Tibial nerve (tissue), 4 donors: ENCODE results near the gene RAD51D. TPM values are rescaled to one million over a fixed set of nuclear protein-coding genes. Genes with fewer than 3 reads are reported as not detected.

Experiments used
- DNase-seq, 2 donors: peaks; one replicate each; pipeline ENCODE4 v3.0.0-alpha.2; 2019; ENCODE audit warnings: low spot score in 2 of 2
- H3K27ac ChIP-seq, 4 donors: fragments of 200-600 bp; sonication (generic) in 3 of 4; one replicate each; pipeline ENCODE4 v1.5.1; 2017 to 2019; ENCODE audit warnings: mild to moderate bottlenecking in 1 of 4
- H3K27me3 ChIP-seq, 2 donors: fragments of 200-600 bp; sonication (generic) in 1 of 2; one replicate each; pipeline versions ENCODE4 v1.5.1 to v1.6.0; 2017 to 2019
- H3K36me3 ChIP-seq, 3 donors: fragments of 200-600 bp; sonication (generic); one replicate each; pipeline ENCODE4 v1.5.1; 2018 to 2019
- H3K4me1 ChIP-seq, 4 donors: fragments of 200-600 bp; sonication (generic) in 3 of 4; one replicate each; pipeline ENCODE4 v1.5.1; 2017 to 2019
- H3K4me3 ChIP-seq, 4 donors: fragments of 200-600 bp; sonication (generic) in 3 of 4; one replicate each; pipeline ENCODE4 v1.5.1; 2017 to 2019; ENCODE audit warnings: mild to moderate bottlenecking in 1 of 4, moderate library complexity in 1 of 4
- H3K9me3 ChIP-seq, 4 donors: fragments of 200-600 bp; sonication (generic) in 3 of 4; one replicate each; pipeline ENCODE4 v1.5.1; 2017 to 2019
- CTCF ChIP-seq, 5 experiments: fragments of 200-600 bp in 3 of 5; fragments of 450-650 bp in 2 of 5; sonication (generic) in 3 of 5; IDR thresholded peaks; one replicate each; pipeline ENCODE4 v1.5.1; 2016 to 2019; ENCODE audit warnings: antibody characterized with exemption in 5 of 5, mild to moderate bottlenecking in 3 of 5, moderate library complexity in 2 of 5
- EP300 ChIP-seq, 2 donors: sonication (generic); formaldehyde crosslinking; IDR thresholded peaks; one replicate each; pipeline ENCODE4 v1.6.1; 2017; ENCODE audit warnings: antibody characterized with exemption in 2 of 2, mild to moderate bottlenecking in 1 of 2
- POLR2A ChIP-seq, 2 donors: fragments of 450-650 bp; IDR thresholded peaks; one replicate each; pipeline ENCODE4 v1.6.1; 2017; ENCODE audit warnings: antibody characterized with exemption in 2 of 2, mild to moderate bottlenecking in 2 of 2, moderate library complexity in 2 of 2
- WGBS, 2 donors: methylation state at CpG; one replicate each; pipeline ENCODE4 v1.1.5; 2018; 5-methylcytosine and 5-hydroxymethylcytosine counted together
- total RNA-seq, 4 donors: library from RNA; depleted of rRNA; stranded (reverse); fragments of >200 nt; gene quantifications; one replicate each; pipeline ENCODE4 v1.1.0, GENCODE V29; 2016

The RAD51D gene
- total RNA-seq, 4 donors from 2014 or later = 7.5 to 19.8 (median 11.9) TPM

DNA sequence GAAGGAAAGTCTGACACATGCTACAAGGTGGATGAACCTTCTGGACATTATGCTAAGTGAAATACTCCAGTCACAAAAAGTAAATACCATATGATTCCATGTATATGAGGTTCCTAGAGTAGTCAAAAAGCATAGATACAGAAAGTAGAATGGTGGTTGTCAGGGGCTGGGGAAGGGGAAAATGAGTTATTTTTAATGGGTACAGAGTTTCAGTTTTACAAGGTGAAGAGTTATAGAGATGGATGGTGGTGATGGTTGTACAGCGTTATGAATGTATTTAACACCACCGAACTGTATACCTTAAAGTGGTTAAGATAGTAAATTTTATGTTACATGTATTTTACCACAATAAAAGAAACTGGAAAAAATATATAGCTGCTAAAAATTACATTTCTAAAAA, 17.9 kb downstream of the RAD51D start:
- Histone ChIP-seq H3K9me3 (no peaks in the 10 kb centered on the region), H3K36me3 (peaks cover 0 to 90% (median 4%) of the 10 kb centered on the region in 3 donors), H3K27ac (no peak overlapping the region), H3K4me3 (no peak overlapping the region), H3K4me1 (no peaks in the 10 kb centered on the region), H3K27me3 (no peaks in the 10 kb centered on the region)
- TF ChIP-seq EP300 (IDR thresholded peaks at IDR 0.05) (no peak), CTCF (IDR thresholded peaks at IDR 0.05) (no peak), POLR2A (IDR thresholded peaks at IDR 0.05) (no peak)
- no peak for DNase-seq
- 91 to 94% methylated on average over 2 of the region's 2 CpGs for WGBS, 2 donors

DNA sequence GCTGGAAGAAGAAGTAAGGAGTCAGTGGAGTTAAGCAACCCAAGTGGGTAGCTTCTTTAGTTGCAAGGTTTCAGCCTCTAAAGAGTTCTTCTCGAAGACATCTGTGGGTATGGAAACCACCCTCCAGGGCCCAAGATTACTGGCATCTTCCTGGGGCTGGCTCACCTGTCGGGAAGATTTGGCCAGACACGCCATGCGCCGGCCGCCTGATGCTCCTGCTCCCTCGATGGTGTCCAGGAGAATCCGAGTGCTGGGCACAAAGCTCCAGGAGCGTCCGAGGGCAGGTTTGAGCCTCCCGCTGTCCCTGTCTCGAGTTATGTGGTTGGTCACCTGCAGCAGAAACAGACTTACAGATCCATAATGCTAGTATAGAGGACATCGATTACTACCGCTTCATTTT, 18.6 kb downstream of the RAD51D start:
- Histone ChIP-seq H3K27ac (no peak overlapping the region), H3K4me3 (no peak overlapping the region), H3K27me3 (no peaks in the 10 kb centered on the region), H3K4me1 (no peaks in the 10 kb centered on the region), H3K9me3 (no peaks in the 10 kb centered on the region), H3K36me3 (peaks cover 0 to 83% (median 0%) of the 10 kb centered on the region in 3 donors)
- TF ChIP-seq EP300 (IDR thresholded peaks at IDR 0.05) = no peak
- TF ChIP-seq CTCF (IDR thresholded peaks at IDR 0.05) = no peak
- TF ChIP-seq POLR2A (IDR thresholded peaks at IDR 0.05) = no peak
- no peak for DNase-seq
- 93 to 95% methylated on average over 12 to 14 of the region's 14 CpGs for WGBS, 2 donors

DNA sequence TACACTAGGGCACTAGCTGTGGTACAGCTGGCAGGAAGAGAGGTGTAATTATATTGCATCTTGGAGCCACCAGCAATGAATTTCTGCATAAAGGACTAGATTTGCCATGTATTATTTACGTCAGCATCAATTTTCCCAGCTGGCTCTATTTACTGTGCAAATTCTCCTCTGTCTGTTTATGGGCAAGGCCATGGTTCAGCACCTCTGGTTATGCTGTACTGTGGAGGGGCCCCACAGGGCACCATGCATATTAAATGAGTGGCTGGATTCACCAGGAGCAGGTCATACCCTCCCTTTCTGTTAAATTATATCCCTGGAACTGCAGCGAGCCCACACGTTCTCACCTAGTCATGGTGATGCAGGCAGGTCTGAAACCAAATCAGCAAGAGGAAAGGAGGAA, 19.8 kb downstream of the RAD51D start:
- TF ChIP-seq CTCF (IDR thresholded peaks at IDR 0.05) (no peak), POLR2A (IDR thresholded peaks at IDR 0.05) (no peak), EP300 (IDR thresholded peaks at IDR 0.05) (no peak)
- DNase-seq = no peak
- Histone ChIP-seq H3K4me1 (no peaks in the 10 kb centered on the region), H3K4me3 (no peak overlapping the region), H3K9me3 (no peaks in the 10 kb centered on the region), H3K27me3 (no peaks in the 10 kb centered on the region), H3K27ac (no peak overlapping the region), H3K36me3 (peaks cover 0 to 72% (median 0%) of the 10 kb centered on the region in 3 donors)
- 81 to 85% methylated on average over 3 of the region's 3 CpGs for WGBS, 2 donors

- H3K27ac ChIP-seq = no peak overlapping the region
- H3K36me3 ChIP-seq = peaks cover 0 to 51% (median 0%) of the 10 kb centered on the region in 3 donors
- no peaks in the 10 kb centered on the region for H3K27me3 ChIP-seq
- no peak overlapping the region for H3K4me3 ChIP-seq
- TF ChIP-seq POLR2A (IDR thresholded peaks at IDR 0.05) (no peak), CTCF (IDR thresholded peaks at IDR 0.05) (no peak), EP300 (IDR thresholded peaks at IDR 0.05) (no peak)
- DNase-seq = no peak
- WGBS, 2 donors = 84 to 88% methylated on average over 2 of the region's 2 CpGs
- H3K4me1 ChIP-seq = no peaks in the 10 kb centered on the region
- H3K9me3 ChIP-seq = no peaks in the 10 kb centered on the region
Observed at GRCh38 chr17:35097776-35098175, 21.9 kb downstream of the RAD51D start.

DNA sequence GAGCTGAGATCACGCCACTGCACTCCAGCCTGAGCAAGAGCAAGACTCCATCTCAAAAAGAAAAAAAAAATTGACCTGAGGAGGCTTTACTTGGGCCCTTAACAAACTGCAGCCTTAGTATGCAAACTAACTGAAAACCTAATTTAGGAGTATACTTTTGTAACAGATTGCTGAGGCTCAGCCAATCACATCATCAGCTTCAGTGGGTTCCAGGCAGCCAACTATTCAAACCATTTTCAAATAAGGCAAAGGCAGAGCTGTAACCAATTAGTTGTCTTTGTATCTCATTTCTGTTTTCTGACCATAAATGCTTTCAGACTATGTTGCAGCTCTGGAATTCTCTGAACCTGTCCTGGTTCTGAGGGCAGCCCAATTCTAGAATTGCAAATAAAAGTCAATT, 23.9 kb downstream of the RAD51D start:
- DNase-seq = no peak
- Histone ChIP-seq H3K27me3 (no peaks in the 10 kb centered on the region), H3K9me3 (no peaks in the 10 kb centered on the region), H3K4me3 (no peak overlapping the region), H3K27ac (no peak overlapping the region), H3K36me3 (peaks cover 0 to 32% (median 0%) of the 10 kb centered on the region in 3 donors), H3K4me1 (no peaks in the 10 kb centered on the region)
- TF ChIP-seq POLR2A (IDR thresholded peaks at IDR 0.05) (no peak), EP300 (IDR thresholded peaks at IDR 0.05) (no peak), CTCF (IDR thresholded peaks at IDR 0.05) (no peak)
- WGBS, 2 donors = 100% methylated on average over 1 of the region's 1 CpG
